HCT116 (cell line): ENCODE results near the gene RBM46. TPM values are rescaled to one million over a fixed set of nuclear protein-coding genes. Genes with fewer than 3 reads are reported as not detected.

ENCODE experiments used
- ATAC-seq: fragments of 200-7000 bp; cut with Tn5 transposase; 2 replicates; pipeline ENCODE4 v1.9.1; 2020; ENCODE audit warnings: mild to moderate bottlenecking, moderate library complexity
- BruUV-seq: library from RNA; stranded (reverse); fragments of 400-500 nt; replicated peaks from 2 replicates; lab custom pipeline; 2021; lab: Mats Ljungman, UMichigan
- CTCF ChIA-PET: fragments of 300-600 bp; sonication (Branson Sonifier 250); formaldehyde crosslinking; loops from one replicate; lab custom pipeline; 2021; ENCODE audit warnings: antibody characterized with exemption; lab: Charles Lee
- POLR2A ChIA-PET: fragments of 300-600, 350-600 bp; sonication (Branson Sonifier 250); formaldehyde crosslinking; loops from one replicate; lab custom pipeline; 2021; ENCODE audit warnings: antibody characterized with exemption; lab: Charles Lee
- RAD21 ChIA-PET, 2 experiments: fragments of 300-600 bp; sonication (Branson Sonifier 250); formaldehyde crosslinking; loops; one replicate each; lab custom pipeline; 2023; ENCODE audit warnings: low total read pairs in 2 of 2; ENCODE audit not compliant: uncharacterized antibody in 2 of 2, unreplicated experiment in 2 of 2, low non-redundant PET in 1 of 2; lab: Charles Lee
- DNase-seq: peaks from one replicate; pipeline ENCODE4 v3.0.0-alpha.2; 2010; ENCODE audit warnings: low read depth, low spot score
- H2AFZ ChIP-seq: fragments of 200-600 bp; shearing (Covaris generic), sonication (generic); 2 replicates; pipeline ENCODE4 v1.6.1; 2017; ENCODE audit warnings: low read depth, mixed run types, mixed read lengths, antibody characterized with exemption, low read length; ENCODE audit not compliant: poor library complexity, severe bottlenecking
- H3K27ac ChIP-seq: 2 replicates; pipeline ENCODE4 v1.5.1; 2012; ENCODE audit warnings: low read depth, low read length
- H3K27me3 ChIP-seq: fragments of 200-600 bp; sonication (generic); 2 replicates; pipeline ENCODE4 v1.6.1; 2016; ENCODE audit warnings: mixed run types, low read length, mixed read lengths; ENCODE audit not compliant: insufficient read depth
- H3K36me3 ChIP-seq, 2 experiments: fragments of 200-500 bp in 1 of 2; fragments of 200-600 bp in 1 of 2; sonication (Bioruptor generic) in 1 of 2; sonication (generic) in 1 of 2; 2 replicates each; pipeline versions ENCODE4 v1.5.1 to v1.6.1; 2014 to 2016; ENCODE audit warnings: low read length in 2 of 2, inconsistent platforms in 1 of 2, mixed read lengths in 1 of 2, mixed run types in 1 of 2; ENCODE audit not compliant: insufficient read depth in 2 of 2, control insufficient read depth in 1 of 2
- H3K4me1 ChIP-seq, 2 experiments: fragments of 200-600 bp in 1 of 2; sonication (generic) in 1 of 2; 2 replicates each; pipeline versions ENCODE4 v1.5.1 to v1.6.1; 2012 to 2017; ENCODE audit warnings: low read length in 2 of 2, inconsistent platforms in 1 of 2, mild to moderate bottlenecking in 1 of 2, mixed read lengths in 1 of 2, mixed run types in 1 of 2, moderate library complexity in 1 of 2; ENCODE audit not compliant: insufficient read depth in 2 of 2, control insufficient read depth in 1 of 2
- H3K4me2 ChIP-seq: fragments of 200-600 bp; sonication (generic); 2 replicates; pipeline ENCODE4 v1.6.1; 2017; ENCODE audit warnings: mixed run types, low read length, mixed read lengths
- H3K4me3 ChIP-seq, 2 experiments: fragments of 200-600 bp in 1 of 2; sonication (generic) in 1 of 2; replicated peaks in 1 of 2; 2 replicates each; pipeline ENCODE4 v1.5.1; 2011 to 2016; ENCODE audit warnings: low read length in 2 of 2, control low read depth in 1 of 2, low read depth in 1 of 2, mild to moderate bottlenecking in 1 of 2, mixed read lengths in 1 of 2, mixed run types in 1 of 2
- H3K79me2 ChIP-seq: fragments of 200-600 bp; sonication (generic); 2 replicates; pipeline ENCODE4 v1.6.1; 2017; ENCODE audit warnings: mild to moderate bottlenecking, mixed run types, low read length, moderate library complexity, mixed read lengths; ENCODE audit not compliant: insufficient read depth
- H3K9ac ChIP-seq: fragments of 200-600 bp; sonication (generic); 2 replicates; pipeline ENCODE4 v1.6.1; 2016; ENCODE audit warnings: low read length, mixed read lengths
- H3K9me2 ChIP-seq: fragments of 200-600 bp; sonication (generic), shearing (Covaris generic); 2 replicates; pipeline ENCODE4 v1.6.1; 2017; ENCODE audit warnings: mixed run types, mild to moderate bottlenecking, moderate library complexity; ENCODE audit not compliant: insufficient read depth
- H3K9me3 ChIP-seq, 2 experiments: fragments of 200-500 bp in 1 of 2; fragments of 200-600 bp in 1 of 2; sonication (Bioruptor generic) in 1 of 2; sonication (generic) in 1 of 2; 2 replicates each; pipeline ENCODE4 v1.6.1; 2014 to 2017; ENCODE audit warnings: low read length in 2 of 2, mixed read lengths in 2 of 2, inconsistent platforms in 1 of 2, low read depth in 1 of 2, mild to moderate bottlenecking in 1 of 2, mixed run types in 1 of 2, moderate library complexity in 1 of 2; ENCODE audit not compliant: control insufficient read depth in 1 of 2, insufficient read depth in 1 of 2
- H4K20me1 ChIP-seq: fragments of 200-600 bp; sonication (generic), shearing (Covaris generic); 2 replicates; pipeline ENCODE4 v1.6.1; 2017; ENCODE audit warnings: mixed run types, mild to moderate bottlenecking, moderate library complexity; ENCODE audit not compliant: insufficient read depth
- EGR1 ChIP-seq: IDR thresholded peaks from 2 replicates; pipeline ENCODE4 v1.6.1; 2012; ENCODE audit warnings: low read depth
- ELF1 ChIP-seq: IDR thresholded peaks from 2 replicates; pipeline ENCODE4 v1.6.1; 2012; ENCODE audit warnings: low read depth, borderline replicate concordance
- EZH2 ChIP-seq: fragments of 200-600 bp; sonication (generic); IDR thresholded peaks from 2 replicates; pipeline ENCODE4 v1.6.1; 2017; ENCODE audit warnings: antibody characterized with exemption, mixed run types
- EZH2phosphoT487 ChIP-seq: fragments of 200-600 bp; IDR thresholded peaks from 2 replicates; pipeline ENCODE4 v1.6.1; 2018; ENCODE audit warnings: antibody characterized with exemption, borderline replicate concordance
- FOSL1 ChIP-seq: IDR thresholded peaks from 2 replicates; pipeline ENCODE4 v1.6.1; 2012; ENCODE audit warnings: low read depth
- JUND ChIP-seq: IDR thresholded peaks from 2 replicates; pipeline ENCODE4 v1.6.1; 2012
- POLR2A ChIP-seq: IDR thresholded peaks from 2 replicates; pipeline ENCODE4 v1.7.0; 2011; ENCODE audit warnings: borderline replicate concordance; ENCODE audit not compliant: insufficient read depth, insufficient read length; ENCODE audit errors: extremely low read depth
- POLR2AphosphoS5 ChIP-seq: IDR thresholded peaks from 2 replicates; pipeline ENCODE4 v1.6.1; 2011; ENCODE audit warnings: mild to moderate bottlenecking, low read depth, low read length, moderate library complexity
- RAD21 ChIP-seq: IDR thresholded peaks from 2 replicates; pipeline ENCODE4 v1.6.1; 2012; ENCODE audit warnings: low read depth, mild to moderate bottlenecking
- SP1 ChIP-seq: IDR thresholded peaks from 2 replicates; pipeline ENCODE4 v1.6.1; 2012; ENCODE audit warnings: low read depth
- SRF ChIP-seq: IDR thresholded peaks from 2 replicates; pipeline ENCODE4 v1.6.1; 2012; ENCODE audit warnings: low read depth
- ZNF274 ChIP-seq: fragments of 200-500 bp; sonication (Bioruptor generic); IDR thresholded peaks from 2 replicates; pipeline ENCODE4 v1.6.1; 2014; ENCODE audit warnings: mild to moderate bottlenecking, low read depth, low read length, inconsistent platforms
- intact Hi-C: fragments of 100-400 bp; cut with micrococcal nuclease; formaldehyde crosslinking; loops from 2 replicates; pipeline ENCODE4 v1.10.0; 2022
- total RNA-seq: library from RNA; stranded (reverse); gene quantifications from one replicate; pipeline ENCODE4 v1.2.1, GENCODE V29; 2021; ENCODE audit not compliant: unreplicated experiment

The RBM46 gene
- total RNA-seq, 1 experiment from 2014 or later: 0.39 TPM

- Histone ChIP-seq H3K27ac (no peak overlapping the region), H3K27me3 (no peaks in the 10 kb centered on the region), H3K4me2 (peak overlapping the region; percentile 88), H3K9me3 (no peaks in the 10 kb centered on the region), H3K9me2 (no peaks in the 10 kb centered on the region), H3K79me2 (no peaks in the 10 kb centered on the region), H3K9ac (peak overlapping the region; percentile 55), H2AFZ (peak overlapping the region; percentile 93), H3K4me1 (peaks cover 3 to 14% of the 10 kb centered on the region in 2 experiments; a peak in 3 of 4 replicates), H4K20me1 (no peaks in the 10 kb centered on the region), H3K36me3 (no peaks in the 10 kb centered on the region), H3K4me3 (peak overlapping the region; percentile 65 to 68)
- ATAC-seq: no peak
- ChIA-PET POLR2A (interaction anchor here (0.9 to 1.5 kb wide), 6 partner anchors 8 to 194 kb away, joined by 3 to 8 read pairs (median 6); partner anchors contain the start of gene PLRG1), CTCF (interaction anchor here (0.6 to 1.7 kb wide), 5 partner anchors 9 to 192 kb away, joined by 3 to 10 read pairs (median 3); no protein-coding TSS in a partner anchor), RAD21 (interaction anchor here in 1 of 2 experiments (0.8 kb wide), 1 partner anchor 35 kb away, joined by 3 read pairs; no protein-coding TSS in a partner anchor)
- TF ChIP-seq EGR1 (no peak), ZNF274 (no peak), ELF1 (no peak), JUND (no peak), RAD21 (no peak), EZH2phosphoT487 (no peak), EZH2 (no peak), SP1 (no peak), FOSL1 (no peak), POLR2AphosphoS5 (no peak)
- DNase-seq: no peak
- intact Hi-C loops: no loop called here
- no TSS peak for BruUV-seq
Measured at GRCh38 chr4:154744341-154744926, 36.6 kb upstream of the RBM46 start.

- DNase-seq (no peak), ATAC-seq (no peak)
- POLR2A ChIA-PET: no interaction called here
- no peaks in the 10 kb centered on the region for H3K4me1 ChIP-seq
- H3K4me2 ChIP-seq: no peak overlapping the region
- no peaks in the 10 kb centered on the region for H3K9me2 ChIP-seq
- TF ChIP-seq SRF (no peak), POLR2A (no peak)
- no peaks in the 10 kb centered on the region for H3K27me3 ChIP-seq
- H3K9me3 ChIP-seq: no peaks in the 10 kb centered on the region
- H4K20me1 ChIP-seq: no peaks in the 10 kb centered on the region
- H2AFZ ChIP-seq: no peak overlapping the region
- H3K79me2 ChIP-seq: no peaks in the 10 kb centered on the region
- H3K36me3 ChIP-seq: no peaks in the 10 kb centered on the region
- intact Hi-C loops: no loop called here
- RAD21 ChIA-PET: no interaction called here
- H3K4me3 ChIP-seq: no peak overlapping the region
- BruUV-seq: no TSS peak
- H3K27ac ChIP-seq: no peak overlapping the region
- CTCF ChIA-PET: interaction anchor here (0.6 kb wide), 1 partner anchor 1514 kb away, joined by 4 read pairs; no protein-coding TSS in a partner anchor
- no peak overlapping the region for H3K9ac ChIP-seq
Measured at GRCh38 chr4:154757713-154758112, 23.4 kb upstream of the RBM46 start.
